CD4-positive, CD25-positive, alpha-beta regulatory T cell (primary cell): ENCODE results near the gene RMDN3. TPM values are rescaled to one million over a fixed set of nuclear protein-coding genes. Genes with fewer than 3 reads are reported as not detected.

ENCODE experiments used
- ATAC-seq, 2 donors: fragments of 150-1000 bp; cut with Tn5 transposase; one replicate each; pipeline ENCODE4 v1.10.0; 2021; ENCODE audit warnings: low read depth in 2 of 2, moderate number of reproducible peaks in 2 of 2, moderate library complexity in 1 of 2
- DNase-seq, 3 donors: peaks; one replicate each; pipeline versions ENCODE4 v3.0.0 to v3.0.0-alpha.2; 2012 to 2022; ENCODE audit warnings: mixed read lengths in 1 of 3
- H3K27ac ChIP-seq: one replicate; pipeline ENCODE4 v1.7.0; 2013; ENCODE audit warnings: mild to moderate bottlenecking, low read length; ENCODE audit not compliant: insufficient read depth, poor library complexity, severe bottlenecking
- H3K27me3 ChIP-seq: one replicate; pipeline ENCODE4 v1.7.0; 2013; ENCODE audit warnings: low read length; ENCODE audit not compliant: control insufficient read depth, insufficient read depth
- H3K36me3 ChIP-seq: one replicate; pipeline ENCODE4 v1.7.0; 2013; ENCODE audit warnings: mild to moderate bottlenecking, low read length, moderate library complexity; ENCODE audit not compliant: control insufficient read depth, insufficient read depth
- H3K4me1 ChIP-seq: 2 replicates; pipeline ENCODE4 v1.7.0; 2013; ENCODE audit warnings: mild to moderate bottlenecking, low read length; ENCODE audit not compliant: insufficient read depth, control insufficient read depth, poor library complexity, severe bottlenecking
- H3K4me3 ChIP-seq: one replicate; pipeline ENCODE4 v1.7.0; 2013; ENCODE audit warnings: low read depth, mild to moderate bottlenecking, low read length, moderate library complexity
- H3K9me3 ChIP-seq, 2 experiments: 1 replicate in 1 of 2; 2 replicates in 1 of 2; pipeline ENCODE4 v1.7.0; 2013; ENCODE audit warnings: low read length in 2 of 2, mild to moderate bottlenecking in 1 of 2, moderate library complexity in 1 of 2; ENCODE audit not compliant: control insufficient read depth in 2 of 2
- H3K27ac Mint-ChIP-seq, 3 donors: one replicate each; pipeline ENCODE4 v1.8.0; 2020 to 2022; ENCODE audit warnings: mild to moderate bottlenecking in 3 of 3, mixed read lengths in 3 of 3, moderate library complexity in 2 of 3
- H3K27me3 Mint-ChIP-seq: one replicate; pipeline ENCODE4 v1.8.0; 2022; ENCODE audit warnings: mild to moderate bottlenecking, mixed read lengths
- H3K36me3 Mint-ChIP-seq: one replicate; pipeline ENCODE4 v1.8.0; 2020; ENCODE audit warnings: mixed read lengths
- H3K4me1 Mint-ChIP-seq, 4 donors: one replicate each; pipeline ENCODE4 v1.8.0; 2020 to 2022; ENCODE audit warnings: mixed read lengths in 4 of 4, mild to moderate bottlenecking in 1 of 4
- H3K4me3 Mint-ChIP-seq, 4 donors: one replicate each; pipeline ENCODE4 v1.8.0; 2020 to 2022; ENCODE audit warnings: mild to moderate bottlenecking in 4 of 4, mixed read lengths in 4 of 4, moderate library complexity in 3 of 4
- H3K9me3 Mint-ChIP-seq, 7 donors: one replicate each; pipeline ENCODE4 v1.8.0; 2020 to 2022; ENCODE audit warnings: mixed read lengths in 7 of 7, mild to moderate bottlenecking in 3 of 7, moderate library complexity in 2 of 7
- polyA plus RNA-seq, 4 donors: library from polyadenylated mRNA; unstranded; fragments of 300-500 nt; fragmentation: Illumina TruSeq; gene quantifications; one replicate each; pipeline ENCODE4 v1.2.3, GENCODE V29; 2021
- total RNA-seq: library from RNA; stranded (reverse); gene quantifications from one replicate; pipeline ENCODE4 v1.2.3, GENCODE V29; 2022

RMDN3 gene
- total and polyA plus RNA-seq, 5 donors from 2014 or later, result 17.6 to 27.7 (median 22.0) TPM

DNA sequence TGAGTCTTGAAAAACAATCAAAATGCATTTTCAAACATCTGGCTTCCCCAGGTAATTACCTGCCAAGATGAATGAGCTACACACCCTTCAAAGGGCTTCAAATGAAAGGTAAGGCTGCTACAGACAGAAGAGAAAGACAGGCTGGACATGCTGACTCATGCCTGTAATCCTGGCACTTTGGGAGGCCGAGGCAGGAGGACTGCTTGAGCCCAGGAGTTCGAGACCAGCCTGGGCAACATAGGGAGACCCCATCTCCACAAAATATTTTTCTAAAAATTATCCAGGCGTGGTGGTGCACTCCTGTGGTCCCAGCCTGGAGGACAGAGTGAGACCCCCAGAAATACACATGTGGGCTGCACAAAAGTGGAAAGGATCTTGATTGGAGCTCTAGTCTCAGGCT lies 37.3 kb upstream of the RMDN3 start:
- Histone ChIP-seq H3K9me3 (no peaks in the 10 kb centered on the region), H3K4me3 (no peak overlapping the region), H3K36me3 (peaks cover 8% of the 10 kb centered on the region), H3K27ac (no peak overlapping the region), H3K4me1 (peaks cover 6% of the 10 kb centered on the region), H3K27me3 (no peaks in the 10 kb centered on the region)
- Mint-ChIP-seq H3K36me3 (peaks cover 10% of the 10 kb centered on the region), H3K27me3 (no peaks in the 10 kb centered on the region), H3K4me3 (no peak overlapping the region), H3K27ac (peak overlapping the region in 1 of 3 donors; percentile 56), H3K9me3 (peaks cover 0 to 1% (median 0%) of the 10 kb centered on the region in 7 donors), H3K4me1 (peaks cover 12 to 34% (median 24%) of the 10 kb centered on the region in 4 donors)
- no peak for ATAC-seq
- DNase-seq, result no peak

DNA sequence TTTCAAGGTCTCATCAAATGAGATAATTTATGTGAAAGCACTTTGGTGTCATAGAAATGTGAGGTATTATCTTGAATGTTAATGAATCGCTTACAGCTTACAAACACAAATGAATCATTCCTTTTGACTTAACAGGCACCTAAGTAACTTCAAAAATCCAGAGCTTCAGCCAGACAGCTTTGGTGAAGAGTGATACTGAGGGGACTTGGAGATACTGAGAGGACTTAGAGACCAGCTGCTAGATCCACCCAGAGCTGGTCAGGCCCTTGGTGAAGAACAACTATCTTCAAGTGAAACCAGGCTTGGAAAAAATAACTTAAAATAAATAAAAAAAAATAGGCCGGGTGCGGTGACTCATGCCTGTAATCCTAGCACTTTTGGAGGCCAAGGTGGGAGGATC lies 35.7 kb upstream of the RMDN3 start:
- H3K27ac ChIP-seq, result no peak overlapping the region
- peaks cover 4% of the 10 kb centered on the region for H3K36me3 Mint-ChIP-seq

DNA sequence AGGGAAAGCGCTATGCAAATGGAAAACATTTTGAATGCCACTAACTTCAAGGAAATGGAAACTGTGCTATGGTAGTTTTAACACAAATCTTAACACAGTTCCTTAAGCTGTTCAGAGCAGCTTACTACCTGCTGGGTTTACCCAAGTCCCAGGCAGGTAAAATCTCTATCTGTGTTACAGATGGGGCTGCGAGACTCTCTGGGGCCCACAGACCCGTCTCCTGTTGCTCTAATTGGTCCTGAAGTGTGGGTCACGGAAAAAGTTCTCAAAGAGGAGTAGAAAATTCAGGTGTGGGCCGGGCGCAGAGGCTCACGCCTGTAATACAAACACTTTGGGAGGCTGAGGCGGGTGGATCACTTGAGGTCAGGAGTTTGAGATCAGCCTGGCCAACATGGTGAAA lies 34.9 kb upstream of the RMDN3 start:
- Mint-ChIP-seq H3K4me1 (peaks cover 11 to 39% (median 28%) of the 10 kb centered on the region in 4 donors), H3K27ac (no peak overlapping the region), H3K9me3 (peaks cover 0 to 1% (median 0%) of the 10 kb centered on the region in 7 donors), H3K4me3 (no peak overlapping the region), H3K27me3 (no peaks in the 10 kb centered on the region), H3K36me3 (peaks cover 4% of the 10 kb centered on the region)
- DNase-seq (no peak), ATAC-seq (no peak)
- Histone ChIP-seq H3K4me1 (peaks cover 14% of the 10 kb centered on the region), H3K4me3 (no peak overlapping the region), H3K27me3 (no peaks in the 10 kb centered on the region), H3K27ac (no peak overlapping the region), H3K36me3 (peaks cover 5% of the 10 kb centered on the region), H3K9me3 (no peaks in the 10 kb centered on the region)

More for the DNA sequence above, 35.7 kb upstream of the RMDN3 start:
- H3K4me3 ChIP-seq, result no peak overlapping the region
- no peaks in the 10 kb centered on the region for H3K27me3 ChIP-seq
- no peaks in the 10 kb centered on the region for H3K9me3 ChIP-seq
- ATAC-seq (no peak), DNase-seq (no peak)
- no peak overlapping the region for H3K27ac Mint-ChIP-seq
- H3K4me1 ChIP-seq, result peaks cover 14% of the 10 kb centered on the region
- peaks cover 11 to 39% (median 28%) of the 10 kb centered on the region in 4 donors for H3K4me1 Mint-ChIP-seq
- no peak overlapping the region for H3K4me3 Mint-ChIP-seq
- peaks cover 0 to 1% (median 0%) of the 10 kb centered on the region in 7 donors for H3K9me3 Mint-ChIP-seq
- H3K36me3 ChIP-seq, result peaks cover 5% of the 10 kb centered on the region
- no peaks in the 10 kb centered on the region for H3K27me3 Mint-ChIP-seq

DNA sequence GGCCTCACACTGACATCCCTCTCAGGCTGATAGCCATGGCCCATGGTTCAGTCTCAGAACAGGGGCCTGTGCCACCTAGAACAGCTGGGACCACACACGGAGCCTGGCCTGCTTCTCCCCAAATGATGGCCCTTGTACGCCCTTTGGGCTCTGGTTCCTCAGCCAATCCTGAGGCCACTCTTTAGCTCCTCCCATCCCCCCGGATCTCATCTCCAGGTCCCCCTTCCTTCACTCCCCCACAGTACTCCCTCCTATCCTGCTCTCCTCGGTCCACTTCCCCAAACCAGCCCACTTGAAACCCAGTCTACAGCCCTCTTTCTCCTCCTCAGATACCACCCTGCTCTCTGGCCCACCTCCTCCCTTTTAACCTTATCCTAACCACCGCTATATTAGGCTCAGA lies 34.1 kb upstream of the RMDN3 start:
- Mint-ChIP-seq H3K4me3 (no peak overlapping the region), H3K36me3 (peaks cover 4% of the 10 kb centered on the region), H3K27ac (peak overlapping the region; percentile 60 to 88 (median 88)), H3K4me1 (peaks cover 11 to 39% (median 28%) of the 10 kb centered on the region in 4 donors), H3K9me3 (peaks cover 0 to 1% (median 0%) of the 10 kb centered on the region in 7 donors), H3K27me3 (no peaks in the 10 kb centered on the region)
- Histone ChIP-seq H3K4me1 (peaks cover 14% of the 10 kb centered on the region), H3K4me3 (no peak overlapping the region), H3K36me3 (peaks cover 5% of the 10 kb centered on the region), H3K9me3 (no peaks in the 10 kb centered on the region), H3K27ac (no peak overlapping the region), H3K27me3 (no peaks in the 10 kb centered on the region)
- no peak for DNase-seq
- ATAC-seq, result no peak

DNA sequence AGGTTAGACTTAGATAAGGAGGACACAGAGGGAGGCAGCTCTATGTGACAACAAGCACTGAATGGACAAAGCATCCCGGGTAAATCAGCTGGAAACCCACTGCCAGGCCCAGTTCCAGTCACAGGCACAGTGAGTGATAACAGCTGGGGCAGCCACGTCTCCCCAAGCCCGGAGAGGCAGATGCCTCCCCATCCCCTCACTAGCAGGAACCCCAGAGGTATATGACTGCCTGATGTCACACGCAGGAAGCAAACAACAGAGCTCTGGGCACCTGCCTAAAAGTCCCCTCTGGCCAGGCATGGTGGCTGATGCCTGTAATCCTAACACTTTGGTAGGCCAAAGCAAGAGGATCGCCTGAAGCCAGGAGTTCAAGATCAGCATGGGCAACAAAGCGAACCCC lies 32.9 kb upstream of the RMDN3 start:
- H3K9me3 ChIP-seq, result no peaks in the 10 kb centered on the region
- H3K36me3 ChIP-seq, result peaks cover 5% of the 10 kb centered on the region
- Mint-ChIP-seq H3K27ac (peak overlapping the region in 1 of 3 donors; percentile 83), H3K36me3 (peaks cover 1% of the 10 kb centered on the region), H3K4me3 (no peak overlapping the region), H3K27me3 (no peaks in the 10 kb centered on the region), H3K4me1 (peaks cover 11 to 37% (median 24%) of the 10 kb centered on the region in 4 donors), H3K9me3 (peaks cover 0 to 1% (median 0%) of the 10 kb centered on the region in 7 donors)
- ATAC-seq (no peak), DNase-seq (no peak)
- H3K4me1 ChIP-seq, result peaks cover 14% of the 10 kb centered on the region
- no peak overlapping the region for H3K27ac ChIP-seq
- H3K27me3 ChIP-seq, result no peaks in the 10 kb centered on the region
- H3K4me3 ChIP-seq, result no peak overlapping the region

DNA sequence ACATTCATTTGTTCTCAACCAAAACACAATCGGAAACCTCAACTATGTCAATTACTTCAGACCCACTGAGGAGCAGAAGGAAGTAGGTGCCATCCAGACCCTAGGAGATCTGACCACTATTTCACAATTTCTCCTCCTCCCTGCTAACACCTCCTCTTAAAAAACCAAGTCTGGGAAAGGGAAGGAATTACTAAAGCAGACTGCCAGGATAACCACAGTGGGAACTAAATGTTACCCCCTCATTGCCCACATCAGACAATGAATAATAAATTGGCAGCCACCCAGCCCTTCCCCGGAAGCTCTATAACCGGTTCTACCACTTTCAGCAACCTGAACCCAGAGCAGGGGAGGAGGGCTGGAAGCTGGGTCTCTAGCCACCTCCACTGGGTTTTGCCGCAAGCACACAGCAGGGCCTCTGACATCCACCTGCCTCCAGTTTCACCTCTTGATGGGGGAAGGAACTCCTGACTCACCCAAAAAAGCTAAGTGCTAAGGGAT lies 32.3 kb upstream of the RMDN3 start:
- ATAC-seq, result peak in 1 of 2 donors; percentile 42
- Histone ChIP-seq H3K27ac (no peak overlapping the region), H3K9me3 (no peaks in the 10 kb centered on the region), H3K27me3 (no peaks in the 10 kb centered on the region), H3K4me3 (no peak overlapping the region), H3K36me3 (peaks cover 5% of the 10 kb centered on the region), H3K4me1 (peaks cover 14% of the 10 kb centered on the region)
- H3K4me1 Mint-ChIP-seq, result peaks cover 11 to 43% (median 25%) of the 10 kb centered on the region in 4 donors
- peak overlapping the region in 1 of 4 donors; percentile 27 for H3K4me3 Mint-ChIP-seq
- H3K27me3 Mint-ChIP-seq, result no peaks in the 10 kb centered on the region
- H3K36me3 Mint-ChIP-seq, result peaks cover 2% of the 10 kb centered on the region
- peak overlapping the region; percentile 43 to 86 (median 83) for H3K27ac Mint-ChIP-seq
- peak in 2 of 3 donors; percentile 33 to 59 for DNase-seq
- peaks cover 0 to 1% (median 0%) of the 10 kb centered on the region in 7 donors for H3K9me3 Mint-ChIP-seq

DNA sequence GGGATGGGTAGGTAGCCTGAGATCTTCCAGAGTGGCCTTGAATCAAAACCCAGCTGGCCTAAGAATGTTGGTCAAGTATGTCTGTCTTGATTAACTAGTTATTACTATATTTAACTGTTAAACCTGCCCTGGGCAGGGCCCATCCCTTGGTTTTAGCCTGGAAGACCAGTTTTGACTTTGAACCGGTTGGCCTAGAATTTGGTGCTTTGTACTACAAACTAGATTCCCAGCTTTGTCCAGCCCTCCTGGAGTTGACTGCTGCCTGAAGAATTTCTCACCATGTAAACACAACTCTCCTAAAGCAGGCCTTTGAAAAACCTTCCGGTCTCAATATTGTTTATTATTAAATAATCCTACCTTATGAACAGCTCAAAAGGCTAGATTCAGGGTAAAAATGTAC lies 30.8 kb upstream of the RMDN3 start:
- ATAC-seq (no peak), DNase-seq (no peak)
- no peak overlapping the region for H3K4me3 ChIP-seq
- H3K27ac Mint-ChIP-seq, result no peak overlapping the region
- no peaks in the 10 kb centered on the region for H3K27me3 Mint-ChIP-seq
- no peaks in the 10 kb centered on the region for H3K36me3 ChIP-seq
- H3K4me3 Mint-ChIP-seq, result no peak overlapping the region
- no peaks in the 10 kb centered on the region for H3K27me3 ChIP-seq
- no peaks in the 10 kb centered on the region for H3K9me3 ChIP-seq
- peaks cover 0 to 1% (median 0%) of the 10 kb centered on the region in 7 donors for H3K9me3 Mint-ChIP-seq
- H3K36me3 Mint-ChIP-seq, result peaks cover 3% of the 10 kb centered on the region
- H3K4me1 ChIP-seq, result peaks cover 14% of the 10 kb centered on the region
- H3K4me1 Mint-ChIP-seq, result peaks cover 11 to 38% (median 23%) of the 10 kb centered on the region in 4 donors
- H3K27ac ChIP-seq, result no peak overlapping the region

DNA sequence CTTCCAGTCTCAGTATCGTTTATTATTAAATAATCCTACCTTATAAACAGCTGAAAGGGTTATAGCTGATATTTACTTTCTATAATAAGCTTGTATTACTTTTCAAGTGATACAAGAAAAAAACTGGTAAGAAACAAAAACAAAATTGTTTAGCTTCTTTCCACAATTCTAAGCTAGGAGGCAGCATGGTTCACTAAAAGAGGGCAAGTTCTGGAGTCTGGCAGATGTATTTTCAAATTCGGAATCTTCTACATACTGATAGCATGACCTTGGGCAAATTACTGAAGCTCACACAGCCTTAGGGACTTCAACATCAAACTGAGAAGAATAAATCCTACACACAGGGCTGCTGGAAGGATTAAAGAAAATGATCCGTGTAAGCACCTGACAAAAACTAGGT lies 30.1 kb upstream of the RMDN3 start:
- no peak overlapping the region for H3K27ac ChIP-seq
- H3K4me3 ChIP-seq, result no peak overlapping the region
- peaks cover 14% of the 10 kb centered on the region for H3K4me1 ChIP-seq
- no peaks in the 10 kb centered on the region for H3K27me3 ChIP-seq
- Mint-ChIP-seq H3K27ac (no peak overlapping the region), H3K36me3 (peaks cover 3% of the 10 kb centered on the region), H3K9me3 (peaks cover 0 to 1% (median 0%) of the 10 kb centered on the region in 7 donors), H3K27me3 (no peaks in the 10 kb centered on the region), H3K4me3 (no peak overlapping the region), H3K4me1 (peaks cover 11 to 38% (median 23%) of the 10 kb centered on the region in 4 donors)
- H3K9me3 ChIP-seq, result no peaks in the 10 kb centered on the region
- no peak for DNase-seq
- ATAC-seq, result no peak
- H3K36me3 ChIP-seq, result no peaks in the 10 kb centered on the region
